Hepatocyte (in vitro differentiated cells): ENCODE results near the gene ARL15.

Experiments used
- EZH2 ChIP-seq: fragments of 200-600 bp; sonication (generic); IDR thresholded peaks from 2 replicates; pipeline ENCODE4 v1.6.1; 2016; ENCODE audit warnings: antibody characterized with exemption, mild to moderate bottlenecking, borderline replicate concordance
- EZH2phosphoT487 ChIP-seq: fragments of 200-600 bp; sonication (generic); IDR thresholded peaks from one replicate; pipeline ENCODE4 v1.6.1; 2018; ENCODE audit warnings: antibody characterized with exemption, mild to moderate bottlenecking, low read depth, moderate library complexity; ENCODE audit not compliant: unreplicated experiment, severe bottlenecking
- TF ChIP-seq, protein P1 (sequence below): fragments of 200-600 bp; sonication (generic); IDR thresholded peaks from 2 replicates; pipeline ENCODE4 v1.5.1; 2016; ENCODE audit warnings: antibody characterized with exemption, mild to moderate bottlenecking; ENCODE audit not compliant: poor library complexity

DNA sequence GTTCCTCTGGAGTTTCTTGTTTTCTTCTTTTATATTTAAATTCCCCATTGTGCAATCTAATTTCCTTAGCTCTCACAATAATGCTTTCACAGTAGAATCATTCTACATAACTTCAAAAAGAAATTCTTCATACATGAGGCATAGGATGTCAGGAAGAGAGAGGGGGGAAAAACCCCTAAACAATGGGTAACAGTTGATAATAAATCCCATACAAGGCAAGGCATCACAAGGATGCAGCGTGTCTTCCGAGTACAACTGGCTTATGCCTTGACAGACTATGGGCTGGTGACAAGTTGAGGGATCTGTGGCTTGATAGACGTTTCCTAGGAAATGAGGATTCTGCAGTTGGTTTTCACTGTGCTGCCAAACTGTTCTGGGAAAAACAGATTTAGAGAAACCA, 247.4 kb downstream of the ARL15 start:
- TF ChIP-seq, protein P1, sequence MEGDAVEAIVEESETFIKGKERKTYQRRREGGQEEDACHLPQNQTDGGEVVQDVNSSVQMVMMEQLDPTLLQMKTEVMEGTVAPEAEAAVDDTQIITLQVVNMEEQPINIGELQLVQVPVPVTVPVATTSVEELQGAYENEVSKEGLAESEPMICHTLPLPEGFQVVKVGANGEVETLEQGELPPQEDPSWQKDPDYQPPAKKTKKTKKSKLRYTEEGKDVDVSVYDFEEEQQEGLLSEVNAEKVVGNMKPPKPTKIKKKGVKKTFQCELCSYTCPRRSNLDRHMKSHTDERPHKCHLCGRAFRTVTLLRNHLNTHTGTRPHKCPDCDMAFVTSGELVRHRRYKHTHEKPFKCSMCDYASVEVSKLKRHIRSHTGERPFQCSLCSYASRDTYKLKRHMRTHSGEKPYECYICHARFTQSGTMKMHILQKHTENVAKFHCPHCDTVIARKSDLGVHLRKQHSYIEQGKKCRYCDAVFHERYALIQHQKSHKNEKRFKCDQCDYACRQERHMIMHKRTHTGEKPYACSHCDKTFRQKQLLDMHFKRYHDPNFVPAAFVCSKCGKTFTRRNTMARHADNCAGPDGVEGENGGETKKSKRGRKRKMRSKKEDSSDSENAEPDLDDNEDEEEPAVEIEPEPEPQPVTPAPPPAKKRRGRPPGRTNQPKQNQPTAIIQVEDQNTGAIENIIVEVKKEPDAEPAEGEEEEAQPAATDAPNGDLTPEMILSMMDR, result no peak
- TF ChIP-seq EZH2phosphoT487, result no peak
- TF ChIP-seq EZH2, result no peak
